Astrocyte (in vitro differentiated cells and primary cell): ENCODE results near the gene RRP9. TPM values are rescaled to one million over a fixed set of nuclear protein-coding genes. Genes with fewer than 3 reads are reported as not detected.

ENCODE experiments used
- DNase-seq: peaks from one replicate; pipeline ENCODE4 v3.0.0-alpha.2; 2010; ENCODE audit warnings: low read depth
- FAIRE-seq: peaks from 2 replicates; lab custom pipeline; 2011; peaks lifted over from hg19 to GRCh38; lab: Jason Lieb, UNC
- H2AFZ ChIP-seq: 2 replicates; pipeline ENCODE4 v1.6.0; 2012; ENCODE audit warnings: low read depth, low read length, inconsistent platforms
- H3K27ac ChIP-seq: 2 replicates; pipeline ENCODE4 v1.5.1; 2011; ENCODE audit warnings: low read depth, low read length, inconsistent platforms
- H3K27me3 ChIP-seq: 2 replicates; pipeline ENCODE4 v1.6.0; 2011; ENCODE audit warnings: low read length, inconsistent platforms; ENCODE audit not compliant: insufficient read depth
- H3K36me3 ChIP-seq: 2 replicates; pipeline ENCODE4 v1.5.1; 2011; ENCODE audit warnings: low read length, inconsistent platforms; ENCODE audit not compliant: insufficient read depth
- H3K4me1 ChIP-seq: 2 replicates; pipeline ENCODE4 v1.5.1; 2011; ENCODE audit warnings: low read length, inconsistent platforms; ENCODE audit not compliant: insufficient read depth
- H3K4me2 ChIP-seq: 2 replicates; pipeline ENCODE4 v1.6.0; 2012; ENCODE audit warnings: low read length, inconsistent platforms
- H3K4me3 ChIP-seq: 2 replicates; pipeline ENCODE4 v1.5.1; 2011; ENCODE audit warnings: low read depth, mild to moderate bottlenecking, low read length, inconsistent platforms; ENCODE audit not compliant: insufficient read depth
- H3K79me2 ChIP-seq: 2 replicates; pipeline ENCODE4 v1.6.0; 2012; ENCODE audit warnings: mild to moderate bottlenecking, low read length, inconsistent platforms; ENCODE audit not compliant: insufficient read depth
- H3K9ac ChIP-seq: 2 replicates; pipeline ENCODE4 v1.6.0; 2012; ENCODE audit warnings: mild to moderate bottlenecking, low read length, inconsistent platforms
- H3K9me3 ChIP-seq: 2 replicates; pipeline ENCODE4 v1.5.1; 2012; ENCODE audit warnings: low read depth, mild to moderate bottlenecking, low read length, inconsistent platforms; ENCODE audit not compliant: insufficient read depth
- H4K20me1 ChIP-seq: 2 replicates; pipeline ENCODE4 v1.6.0; 2012; ENCODE audit warnings: low read length, inconsistent platforms; ENCODE audit not compliant: insufficient read depth
- H3K27ac Mint-ChIP-seq: one replicate; pipeline ENCODE4 v1.8.0; 2021; ENCODE audit warnings: mild to moderate bottlenecking, mixed read lengths; ENCODE audit not compliant: unreplicated experiment
- H3K27me3 Mint-ChIP-seq: one replicate; pipeline ENCODE4 v1.8.0; 2021; ENCODE audit warnings: low read depth, mixed read lengths; ENCODE audit not compliant: unreplicated experiment
- H3K36me3 Mint-ChIP-seq: one replicate; pipeline ENCODE4 v1.8.0; 2021; ENCODE audit warnings: low read depth, mixed read lengths; ENCODE audit not compliant: unreplicated experiment
- H3K4me1 Mint-ChIP-seq: one replicate; pipeline ENCODE4 v1.8.0; 2021; ENCODE audit warnings: low read depth, mixed read lengths; ENCODE audit not compliant: unreplicated experiment
- H3K4me3 Mint-ChIP-seq: one replicate; pipeline ENCODE4 v1.8.0; 2021; ENCODE audit warnings: mild to moderate bottlenecking, moderate library complexity, mixed read lengths; ENCODE audit not compliant: unreplicated experiment
- H3K9me3 Mint-ChIP-seq: one replicate; pipeline ENCODE4 v1.8.0; 2021; ENCODE audit warnings: mild to moderate bottlenecking, mixed read lengths; ENCODE audit not compliant: unreplicated experiment
- CTCF ChIP-seq: IDR thresholded peaks from 2 replicates; pipeline ENCODE4 v1.5.1; 2011; ENCODE audit warnings: low read depth, mild to moderate bottlenecking, inconsistent platforms, low read length, moderate library complexity; ENCODE audit not compliant: insufficient read depth
- EZH2 ChIP-seq: IDR thresholded peaks from 2 replicates; pipeline ENCODE4 v1.6.1; 2012; ENCODE audit warnings: mild to moderate bottlenecking, low read length, inconsistent platforms; ENCODE audit not compliant: insufficient read depth
- total RNA-seq: library from RNA; stranded (reverse); gene quantifications from 2 replicates; pipeline ENCODE4 v1.2.1, GENCODE V29; 2021

Gene RRP9
- total RNA-seq, 1 donor from 2014 or later: 22.9 TPM

DNA sequence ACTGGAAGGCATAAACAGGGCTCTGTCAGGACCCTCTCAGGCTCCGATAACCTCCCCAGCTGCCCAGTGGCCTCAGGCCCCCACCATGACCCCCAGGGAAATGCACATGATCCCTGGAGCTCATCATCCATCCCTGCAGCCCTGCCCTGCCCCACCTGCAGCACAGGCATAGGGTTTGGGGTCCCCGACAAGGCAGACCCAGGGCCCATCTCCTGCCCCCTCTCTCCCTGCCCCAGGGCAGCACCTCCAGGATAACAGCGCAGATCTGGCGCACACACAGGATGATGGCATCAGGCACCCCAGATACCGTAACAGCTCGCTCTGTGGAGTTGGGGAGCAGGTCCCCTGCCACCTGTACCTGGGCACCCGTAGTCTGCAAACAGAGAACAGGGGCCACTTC, 17.9 kb upstream of the RRP9 start:
- DNase-seq: no peak
- Histone ChIP-seq H3K27me3 (peaks cover 6% of the 10 kb centered on the region), H3K79me2 (peaks cover 17% of the 10 kb centered on the region), H3K4me1 (peaks cover 3% of the 10 kb centered on the region), H3K27ac (no peak overlapping the region), H3K36me3 (peaks cover 4% of the 10 kb centered on the region), H4K20me1 (peaks cover 58% of the 10 kb centered on the region), H3K4me3 (no peak overlapping the region), H2AFZ (no peak overlapping the region), H3K9me3 (no peaks in the 10 kb centered on the region), H3K4me2 (no peak overlapping the region), H3K9ac (no peak overlapping the region)
- Mint-ChIP-seq H3K36me3 (peaks cover 28% of the 10 kb centered on the region), H3K4me1 (no peaks in the 10 kb centered on the region), H3K27me3 (peaks cover 8% of the 10 kb centered on the region), H3K9me3 (no peaks in the 10 kb centered on the region), H3K27ac (no peak overlapping the region), H3K4me3 (no peak overlapping the region)
- no peak for FAIRE-seq
- TF ChIP-seq EZH2 (no peak), CTCF (no peak)

- Mint-ChIP-seq H3K9me3 (peaks cover 1% of the 10 kb centered on the region), H3K27ac (no peak overlapping the region), H3K36me3 (peaks cover 30% of the 10 kb centered on the region), H3K4me3 (no peak overlapping the region), H3K4me1 (no peaks in the 10 kb centered on the region), H3K27me3 (peaks cover 15% of the 10 kb centered on the region)
- Histone ChIP-seq H3K27me3 (peaks cover 7% of the 10 kb centered on the region), H3K4me1 (peaks cover 3% of the 10 kb centered on the region), H3K9ac (no peak overlapping the region), H2AFZ (no peak overlapping the region), H3K36me3 (peaks cover 4% of the 10 kb centered on the region), H4K20me1 (peaks cover 51% of the 10 kb centered on the region), H3K4me3 (no peak overlapping the region), H3K4me2 (no peak overlapping the region), H3K9me3 (no peaks in the 10 kb centered on the region), H3K79me2 (peaks cover 10% of the 10 kb centered on the region), H3K27ac (no peak overlapping the region)
- DNase-seq (no peak), FAIRE-seq (no peak)
- no peak for TF ChIP-seq CTCF
- no peak for TF ChIP-seq EZH2
Measured at GRCh38 chr3:51958603-51959521, 17.2 kb upstream of the RRP9 start.
